GM12878 (cell line): Measurements from ENCODE around the gene ENDOV. TPM values are rescaled to one million over a fixed set of nuclear protein-coding genes. Genes with fewer than 3 reads are reported as not detected.

Source experiments
- ATAC-seq: fragments of 200-7000 bp; cut with Tn5 transposase; 3 replicates; pipeline ENCODE4 v1.9.1; 2020; ENCODE audit warnings: mild to moderate bottlenecking, moderate library complexity
- BruUV-seq: library from RNA; stranded (reverse); fragments of 400-500 nt; replicated peaks from 2 replicates; lab custom pipeline; 2021; lab: Mats Ljungman, UMichigan
- CTCF ChIA-PET: fragments of 300-600 bp; sonication (Branson Sonifier 250); formaldehyde crosslinking; extraction: SDS; loops from one replicate; lab custom pipeline; 2021; ENCODE audit warnings: inconsistent platforms; lab: Yijun Ruan, JAX
- POLR2A ChIA-PET: fragments of 350-600 bp; formaldehyde crosslinking; extraction: SDS; loops from one replicate; lab custom pipeline; 2021; ENCODE audit warnings: inconsistent platforms; lab: Charles Lee
- RAD21 ChIA-PET: fragments of 300-600 bp; sonication (Branson Sonifier 250); formaldehyde crosslinking; loops from one replicate; lab custom pipeline; 2023; ENCODE audit warnings: antibody characterized with exemption; ENCODE audit not compliant: unreplicated experiment; lab: Charles Lee
- SMC1A ChIA-PET: fragments of 300-600 bp; sonication (Branson Sonifier 250); formaldehyde crosslinking; loops from one replicate; lab custom pipeline; 2023; ENCODE audit not compliant: unreplicated experiment, uncharacterized antibody; lab: Charles Lee
- DNase-seq: peaks from one replicate; pipeline ENCODE4 v3.0.0-alpha.2; 2011; ENCODE audit warnings: low read depth, low spot score
- FAIRE-seq: peaks from 3 replicates; lab custom pipeline; 2011; peaks lifted over from hg19 to GRCh38; lab: Jason Lieb, UNC
- H2AFZ ChIP-seq: 2 replicates; pipeline ENCODE4 v1.6.0; 2011; ENCODE audit warnings: low read depth, low read length, control low read depth; ENCODE audit not compliant: control insufficient read depth
- H3K27ac ChIP-seq: 2 replicates; pipeline ENCODE4 v1.5.1; 2011; ENCODE audit warnings: control low read depth; ENCODE audit not compliant: control insufficient read depth, insufficient read depth
- H3K27me3 ChIP-seq, 2 experiments: replicated peaks in 1 of 2; 2 replicates each; pipeline versions ENCODE4 v1.6.0 to v1.6.1; 2011; ENCODE audit warnings: low read length in 1 of 2; ENCODE audit not compliant: control insufficient read depth in 2 of 2, insufficient read depth in 2 of 2
- H3K36me3 ChIP-seq, 2 experiments: 2 replicates each; pipeline ENCODE4 v1.5.1; 2011; ENCODE audit warnings: low read length in 1 of 2; ENCODE audit not compliant: control insufficient read depth in 2 of 2, insufficient read depth in 2 of 2
- H3K4me1 ChIP-seq: 2 replicates; pipeline ENCODE4 v1.6.1; 2011; ENCODE audit warnings: mild to moderate bottlenecking, low read length, moderate library complexity, mixed read lengths; ENCODE audit not compliant: control insufficient read depth, insufficient read depth
- H3K4me2 ChIP-seq: 2 replicates; pipeline ENCODE4 v1.6.0; 2011; ENCODE audit warnings: control low read depth; ENCODE audit not compliant: control insufficient read depth, insufficient read depth
- H3K4me3 ChIP-seq: fragments of 200-600 bp; sonication (generic); 2 replicates; pipeline ENCODE4 v1.5.1; 2016
- H3K79me2 ChIP-seq: 2 replicates; pipeline ENCODE4 v1.6.0; 2011; ENCODE audit warnings: low read length; ENCODE audit not compliant: control insufficient read depth, insufficient read depth
- H3K9ac ChIP-seq: 2 replicates; pipeline ENCODE4 v1.8.0; 2011; ENCODE audit warnings: low read length, control low read depth, mixed read lengths; ENCODE audit not compliant: control insufficient read depth, insufficient read depth
- H3K9me3 ChIP-seq: replicated peaks from 3 replicates; pipeline ENCODE4 v1.5.1; 2011; ENCODE audit warnings: mild to moderate bottlenecking, low read length; ENCODE audit not compliant: control insufficient read depth, insufficient read depth
- H4K20me1 ChIP-seq: 2 replicates; pipeline ENCODE4 v1.6.0; 2011; ENCODE audit not compliant: control insufficient read depth, insufficient read depth
- BCL11A ChIP-seq: IDR thresholded peaks from 2 replicates; pipeline ENCODE4 v1.6.1; 2011; ENCODE audit warnings: low read depth, low read length
- BMI1 ChIP-seq: fragments of 450-650 bp; IDR thresholded peaks from 2 replicates; pipeline ENCODE4 v1.6.1; 2016; ENCODE audit warnings: mild to moderate bottlenecking, moderate library complexity, borderline replicate concordance
- CBX5 ChIP-seq: sonication (generic); IDR thresholded peaks from 2 replicates; pipeline ENCODE4 v1.6.1; 2016; ENCODE audit warnings: low read depth, moderate library complexity, mild to moderate bottlenecking, inconsistent platforms
- CHD2 ChIP-seq: IDR thresholded peaks from 2 replicates; pipeline ENCODE4 v1.6.1; 2011; ENCODE audit warnings: low read depth, low read length, improper control_type of control experiment, borderline replicate concordance
- CHD4 ChIP-seq: fragments of 200-600 bp; sonication (generic); IDR thresholded peaks from 2 replicates; pipeline ENCODE4 v1.6.1; 2016; ENCODE audit warnings: mild to moderate bottlenecking
- EP300 ChIP-seq, 2 experiments: fragments of 150-350 bp in 1 of 2; IDR thresholded peaks; 2 replicates each; pipeline ENCODE4 v1.6.1; 2011 to 2012; ENCODE audit warnings: low read depth in 2 of 2, low read length in 2 of 2, borderline replicate concordance in 1 of 2, improper control_type of control experiment in 1 of 2, inconsistent platforms in 1 of 2; ENCODE audit not compliant: control insufficient read depth in 1 of 2
- ESRRA ChIP-seq: IDR thresholded peaks from 2 replicates; pipeline ENCODE4 v1.6.1; 2012; ENCODE audit warnings: mild to moderate bottlenecking, low read length, improper control_type of control experiment
- ETV6 ChIP-seq, 2 experiments: fragments of 450-650 bp in 1 of 2; IDR thresholded peaks in 1 of 2; conservative IDR thresholded peaks in 1 of 2; 2 replicates each; pipeline ENCODE4 v1.6.1; 2014; ENCODE audit warnings: antibody characterized with exemption in 1 of 2, borderline replicate concordance in 1 of 2, low read depth in 1 of 2, mild to moderate bottlenecking in 1 of 2, moderate library complexity in 1 of 2
- GATAD2B ChIP-seq: fragments of 450-650 bp; conservative IDR thresholded peaks from 2 replicates; pipeline ENCODE4 v1.6.1; 2017; ENCODE audit warnings: low read depth, mild to moderate bottlenecking, moderate library complexity
- HDGF ChIP-seq: fragments of 450-650 bp; IDR thresholded peaks from 2 replicates; pipeline ENCODE4 v1.6.1; 2016; ENCODE audit warnings: antibody characterized with exemption
- PAX8 ChIP-seq: fragments of 450-650 bp; IDR thresholded peaks from 2 replicates; pipeline ENCODE4 v1.6.1; 2017; ENCODE audit warnings: mild to moderate bottlenecking, moderate library complexity
- RAD21 ChIP-seq: IDR thresholded peaks from 2 replicates; pipeline ENCODE4 v1.6.1; 2011; ENCODE audit warnings: mild to moderate bottlenecking, low read depth, low read length, moderate library complexity; ENCODE audit not compliant: insufficient read depth
- SP1 ChIP-seq: IDR thresholded peaks from one replicate; pipeline ENCODE4 v1.6.1; 2011; ENCODE audit warnings: low read depth, low read length
- WGBS: methylation state at CpG from one replicate; pipeline ENCODE4 v1.1.6; 2016; ENCODE audit warnings: low lambda C conversion rate; ENCODE audit not compliant: insufficient replicate concordance, insufficient coverage; ENCODE audit errors: missing lambda C conversion rate; 5-methylcytosine and 5-hydroxymethylcytosine counted together
- in situ Hi-C: fragments of 300-500 bp; cut with MboI; formaldehyde crosslinking; loops from 9 replicates; pipeline ENCODE4 v1.14.3; 2018; ENCODE audit warnings: mixed read lengths
- intact Hi-C: fragments of 100-400 bp; cut with micrococcal nuclease; formaldehyde crosslinking; loops from one replicate; pipeline ENCODE4 v1.14.2; 2022; ENCODE audit not compliant: unreplicated experiment
- polyA plus RNA-seq, 11 experiments: library from polyadenylated mRNA; depleted of rRNA in 4 of 11; unstranded in 6 of 11; stranded (reverse) in 5 of 11; fragments of >200 nt; fragmentation: Nextera tagmentation in 4 of 11; fragmentation: Illumina TruSeq in 1 of 11; extraction: Ambion mirVana in 4 of 11; extraction: Trizol in 1 of 11; gene quantifications; 1 replicate in 1 of 11; 2 replicates in 10 of 11; pipeline versions ENCODE4 v1.2.1 to v1.2.3, GENCODE V29; 2011 to 2016; ENCODE audit warnings: inconsistent platforms in 2 of 11, missing spikeins in 2 of 11, low read depth in 1 of 11
- total RNA-seq, 4 experiments: library from RNA; depleted of rRNA in 3 of 4; stranded (reverse); fragments of >200 nt in 3 of 4; fragmentation: Illumina TruSeq in 1 of 4; extraction: Trizol in 1 of 4; gene quantifications; 2 replicates each; pipeline versions ENCODE4 v1.2.1 to v1.2.3, GENCODE V29; 2013 to 2021
- TF ChIP-seq, protein P1 (sequence below): fragments of 450-650 bp; formaldehyde crosslinking; IDR thresholded peaks from 2 replicates; pipeline ENCODE4 v1.5.0; 2022; ENCODE audit warnings: mild to moderate bottlenecking, missing genetic modification characterization
- TF ChIP-seq, protein P2 (sequence below): fragments of 450-650 bp; formaldehyde crosslinking; IDR thresholded peaks from 2 replicates; pipeline ENCODE4 v1.4.0; 2020; ENCODE audit warnings: mild to moderate bottlenecking, moderate library complexity
- TF ChIP-seq, protein P3 (sequence below): IDR thresholded peaks from 2 replicates; pipeline ENCODE4 v1.6.1; 2012; ENCODE audit warnings: low read depth, low read length, improper control_type of control experiment

ENDOV gene
- total and polyA plus RNA-seq, 10 of the 15 experiments (the other 5 are each of a cell fraction or from before 2014, with no cell fraction given): 0.63 to 11.9 (median 8.1) TPM

DNA sequence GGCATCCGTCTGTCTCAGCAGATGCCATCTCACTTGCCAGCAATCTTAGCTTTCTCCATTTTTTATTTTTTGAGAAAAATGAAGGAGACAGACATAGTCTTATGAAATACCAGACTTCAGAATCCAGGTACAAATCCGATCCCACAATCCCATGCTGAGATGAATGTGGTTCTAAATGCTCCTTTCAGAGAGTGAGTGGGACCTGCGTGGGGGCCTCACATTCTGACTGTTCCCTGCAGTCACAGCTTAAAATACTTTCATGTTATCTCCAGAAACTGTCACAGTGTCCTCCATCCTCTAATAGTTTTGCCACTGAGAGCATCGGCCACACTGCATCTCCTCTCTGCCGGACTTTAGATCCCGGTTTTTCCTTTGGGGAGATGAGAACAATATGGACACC, 34.9 kb upstream of the ENDOV start:
- Histone ChIP-seq H3K4me2 (no peak overlapping the region), H3K4me1 (no peaks in the 10 kb centered on the region), H3K36me3 (peaks cover 40 to 73% of the 10 kb centered on the region in 2 experiments), H4K20me1 (no peaks in the 10 kb centered on the region), H2AFZ (no peak overlapping the region), H3K9ac (no peak overlapping the region), H3K4me3 (no peak overlapping the region), H3K9me3 (no peaks in the 10 kb centered on the region), H3K27me3 (no peaks in the 10 kb centered on the region), H3K79me2 (no peaks in the 10 kb centered on the region), H3K27ac (no peak overlapping the region)
- POLR2A ChIA-PET: no interaction called here
- BruUV-seq: no TSS peak
- ATAC-seq (no peak), FAIRE-seq (no peak), DNase-seq (no peak)
- intact Hi-C loops: no loop called here
- TF ChIP-seq BMI1: no peak
- no peak for TF ChIP-seq PAX8
- no peak for TF ChIP-seq GATAD2B
- TF ChIP-seq, protein P1, sequence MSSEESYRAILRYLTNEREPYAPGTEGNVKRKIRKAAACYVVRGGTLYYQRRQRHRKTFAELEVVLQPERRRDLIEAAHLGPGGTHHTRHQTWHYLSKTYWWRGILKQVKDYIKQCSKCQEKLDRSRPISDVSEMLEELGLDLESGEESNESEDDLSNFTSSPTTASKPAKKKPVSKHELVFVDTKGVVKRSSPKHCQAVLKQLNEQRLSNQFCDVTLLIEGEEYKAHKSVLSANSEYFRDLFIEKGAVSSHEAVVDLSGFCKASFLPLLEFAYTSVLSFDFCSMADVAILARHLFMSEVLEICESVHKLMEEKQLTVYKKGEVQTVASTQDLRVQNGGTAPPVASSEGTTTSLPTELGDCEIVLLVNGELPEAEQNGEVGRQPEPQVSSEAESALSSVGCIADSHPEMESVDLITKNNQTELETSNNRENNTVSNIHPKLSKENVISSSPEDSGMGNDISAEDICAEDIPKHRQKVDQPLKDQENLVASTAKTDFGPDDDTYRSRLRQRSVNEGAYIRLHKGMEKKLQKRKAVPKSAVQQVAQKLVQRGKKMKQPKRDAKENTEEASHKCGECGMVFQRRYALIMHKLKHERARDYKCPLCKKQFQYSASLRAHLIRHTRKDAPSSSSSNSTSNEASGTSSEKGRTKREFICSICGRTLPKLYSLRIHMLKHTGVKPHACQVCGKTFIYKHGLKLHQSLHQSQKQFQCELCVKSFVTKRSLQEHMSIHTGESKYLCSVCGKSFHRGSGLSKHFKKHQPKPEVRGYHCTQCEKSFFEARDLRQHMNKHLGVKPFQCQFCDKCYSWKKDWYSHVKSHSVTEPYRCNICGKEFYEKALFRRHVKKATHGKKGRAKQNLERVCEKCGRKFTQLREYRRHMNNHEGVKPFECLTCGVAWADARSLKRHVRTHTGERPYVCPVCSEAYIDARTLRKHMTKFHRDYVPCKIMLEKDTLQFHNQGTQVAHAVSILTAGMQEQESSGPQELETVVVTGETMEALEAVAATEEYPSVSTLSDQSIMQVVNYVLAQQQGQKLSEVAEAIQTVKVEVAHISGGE (CRISPR knock-in tag): no peak
- no peak for TF ChIP-seq EP300 (IDR thresholded peaks at IDR 0.05; ENCODE audit: borderline replicate concordance in 1 of 2, control insufficient read depth in 1 of 2, low read depth in 2 of 2, low read length in 2 of 2)
- no peak for TF ChIP-seq CHD4
- no peak for TF ChIP-seq RAD21
- TF ChIP-seq HDGF: no peak
- TF ChIP-seq ETV6 (conservative IDR thresholded peaks at IDR 0.05 in 1 of 2, IDR thresholded peaks at IDR 0.05 in 1 of 2; ENCODE audit: borderline replicate concordance in 1 of 2, low read depth in 1 of 2): no peak
- TF ChIP-seq, protein P2, sequence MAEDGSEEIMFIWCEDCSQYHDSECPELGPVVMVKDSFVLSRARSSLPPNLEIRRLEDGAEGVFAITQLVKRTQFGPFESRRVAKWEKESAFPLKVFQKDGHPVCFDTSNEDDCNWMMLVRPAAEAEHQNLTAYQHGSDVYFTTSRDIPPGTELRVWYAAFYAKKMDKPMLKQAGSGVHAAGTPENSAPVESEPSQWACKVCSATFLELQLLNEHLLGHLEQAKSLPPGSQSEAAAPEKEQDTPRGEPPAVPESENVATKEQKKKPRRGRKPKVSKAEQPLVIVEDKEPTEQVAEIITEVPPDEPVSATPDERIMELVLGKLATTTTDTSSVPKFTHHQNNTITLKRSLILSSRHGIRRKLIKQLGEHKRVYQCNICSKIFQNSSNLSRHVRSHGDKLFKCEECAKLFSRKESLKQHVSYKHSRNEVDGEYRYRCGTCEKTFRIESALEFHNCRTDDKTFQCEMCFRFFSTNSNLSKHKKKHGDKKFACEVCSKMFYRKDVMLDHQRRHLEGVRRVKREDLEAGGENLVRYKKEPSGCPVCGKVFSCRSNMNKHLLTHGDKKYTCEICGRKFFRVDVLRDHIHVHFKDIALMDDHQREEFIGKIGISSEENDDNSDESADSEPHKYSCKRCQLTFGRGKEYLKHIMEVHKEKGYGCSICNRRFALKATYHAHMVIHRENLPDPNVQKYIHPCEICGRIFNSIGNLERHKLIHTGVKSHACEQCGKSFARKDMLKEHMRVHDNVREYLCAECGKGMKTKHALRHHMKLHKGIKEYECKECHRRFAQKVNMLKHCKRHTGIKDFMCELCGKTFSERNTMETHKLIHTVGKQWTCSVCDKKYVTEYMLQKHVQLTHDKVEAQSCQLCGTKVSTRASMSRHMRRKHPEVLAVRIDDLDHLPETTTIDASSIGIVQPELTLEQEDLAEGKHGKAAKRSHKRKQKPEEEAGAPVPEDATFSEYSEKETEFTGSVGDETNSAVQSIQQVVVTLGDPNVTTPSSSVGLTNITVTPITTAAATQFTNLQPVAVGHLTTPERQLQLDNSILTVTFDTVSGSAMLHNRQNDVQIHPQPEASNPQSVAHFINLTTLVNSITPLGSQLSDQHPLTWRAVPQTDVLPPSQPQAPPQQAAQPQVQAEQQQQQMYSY: no peak
- no peak for TF ChIP-seq CBX5
- TF ChIP-seq BCL11A: no peak
- TF ChIP-seq, protein P3, sequence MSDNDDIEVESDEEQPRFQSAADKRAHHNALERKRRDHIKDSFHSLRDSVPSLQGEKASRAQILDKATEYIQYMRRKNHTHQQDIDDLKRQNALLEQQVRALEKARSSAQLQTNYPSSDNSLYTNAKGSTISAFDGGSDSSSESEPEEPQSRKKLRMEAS: no peak
- TF ChIP-seq CHD2: no peak
- no peak for TF ChIP-seq SP1
- TF ChIP-seq ESRRA: no peak
- RAD21 ChIA-PET: no interaction called here
- SMC1A ChIA-PET: no interaction called here
- 90% methylated on average over 6 of the region's 6 CpGs for WGBS
- in situ Hi-C loops: no loop called here
- CTCF ChIA-PET: interaction anchor here (1.1 kb wide), 1 partner anchor 181 kb away, joined by 3 read pairs; no protein-coding TSS in a partner anchor
